ENCODE results near the gene IL3.

- TF ChIP-seq CGGBP1 (CRISPR knock-in tag; IDR thresholded peaks at IDR 0.05) (no peak), ZNF639 (CRISPR knock-in tag; conservative IDR thresholded peaks at IDR 0.05 in 1 of 2, IDR thresholded peaks at IDR 0.05 in 1 of 2) (no peak), MYC (IDR thresholded peaks at IDR 0.05; ENCODE audit: low read depth, low read length) (no peak), MYC (CRISPR knock-in tag; IDR thresholded peaks at IDR 0.05; ENCODE audit: borderline replicate concordance, low read depth) (no peak), KAT7 (CRISPR knock-in tag; IDR thresholded peaks at IDR 0.05; ENCODE audit: borderline replicate concordance) (no peak), TOE1 (IDR thresholded peaks at IDR 0.05; ENCODE audit: borderline replicate concordance) (no peak), TOE1 (CRISPR knock-in tag; IDR thresholded peaks at IDR 0.05; ENCODE audit: borderline replicate concordance, low read depth) (no peak), REST (IDR thresholded peaks at IDR 0.05; ENCODE audit: borderline replicate concordance) (no peak), REST (CRISPR knock-in tag; IDR thresholded peaks at IDR 0.05; ENCODE audit: low read depth) (no peak), TAF1 (IDR thresholded peaks at IDR 0.05; ENCODE audit: control insufficient read depth, extremely low read depth, insufficient read depth, low read length, severe bottlenecking) (no peak), GABPB1 (CRISPR knock-in tag; IDR thresholded peaks at IDR 0.05) (no peak), CTCF (IDR thresholded peaks at IDR 0.05 in 2 of 3, conservative IDR thresholded peaks at IDR 0.05 in 1 of 3; ENCODE audit: insufficient read depth in 2 of 3, low read depth in 1 of 3, low read length in 3 of 3) (no peak), FOXJ3 (CRISPR knock-in tag; IDR thresholded peaks at IDR 0.05) (no peak), MTA1 (IDR thresholded peaks at IDR 0.05; ENCODE audit: borderline replicate concordance) (no peak)
Measured at GRCh38 chr5:132081458-132081857, 21.0 kb downstream of the IL3 start.

Data from K562 (cell line).